ENCODE data around the gene NTNG1.
A peak's percentile ranks its signal among the peaks of the same experiment; 100 is the strongest.

Gene NTNG1

DNA sequence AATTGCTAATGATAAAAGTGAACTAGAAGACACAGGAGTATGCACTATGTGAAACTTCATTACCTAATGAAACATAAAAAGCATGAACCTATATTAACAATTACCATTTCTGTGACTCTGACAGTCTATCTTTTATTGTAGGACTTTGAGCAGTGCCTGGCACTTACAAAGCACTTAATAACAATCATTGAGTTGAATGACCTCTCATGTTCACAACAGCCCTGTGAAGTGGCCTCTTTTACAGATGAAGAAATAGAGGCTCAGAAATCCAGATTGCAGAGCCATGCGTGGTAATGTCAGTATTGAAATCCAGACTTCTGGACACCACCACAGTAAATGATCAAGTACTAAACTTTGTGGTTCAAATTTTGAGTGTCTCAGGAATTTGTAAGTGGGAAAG, 326.4 kb downstream of the NTNG1 start:
- POLR2A ChIA-PET, result no interaction called here
- CTCF ChIA-PET, result interaction anchor here (0.7 kb wide), 1 partner anchor 112 kb away, joined by 3 read pairs; no protein-coding TSS in a partner anchor
- DNase-seq (ENCODE audit: low read depth, low spot score), result no peak
- TF ChIP-seq, protein P1, sequence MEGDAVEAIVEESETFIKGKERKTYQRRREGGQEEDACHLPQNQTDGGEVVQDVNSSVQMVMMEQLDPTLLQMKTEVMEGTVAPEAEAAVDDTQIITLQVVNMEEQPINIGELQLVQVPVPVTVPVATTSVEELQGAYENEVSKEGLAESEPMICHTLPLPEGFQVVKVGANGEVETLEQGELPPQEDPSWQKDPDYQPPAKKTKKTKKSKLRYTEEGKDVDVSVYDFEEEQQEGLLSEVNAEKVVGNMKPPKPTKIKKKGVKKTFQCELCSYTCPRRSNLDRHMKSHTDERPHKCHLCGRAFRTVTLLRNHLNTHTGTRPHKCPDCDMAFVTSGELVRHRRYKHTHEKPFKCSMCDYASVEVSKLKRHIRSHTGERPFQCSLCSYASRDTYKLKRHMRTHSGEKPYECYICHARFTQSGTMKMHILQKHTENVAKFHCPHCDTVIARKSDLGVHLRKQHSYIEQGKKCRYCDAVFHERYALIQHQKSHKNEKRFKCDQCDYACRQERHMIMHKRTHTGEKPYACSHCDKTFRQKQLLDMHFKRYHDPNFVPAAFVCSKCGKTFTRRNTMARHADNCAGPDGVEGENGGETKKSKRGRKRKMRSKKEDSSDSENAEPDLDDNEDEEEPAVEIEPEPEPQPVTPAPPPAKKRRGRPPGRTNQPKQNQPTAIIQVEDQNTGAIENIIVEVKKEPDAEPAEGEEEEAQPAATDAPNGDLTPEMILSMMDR (IDR thresholded peaks at IDR 0.05; ENCODE audit: insufficient read depth, low read length, missing control alignments), result no peak
- no peak overlapping the region for H3K4me3 ChIP-seq (ENCODE audit: low read depth, low read length)

DNA sequence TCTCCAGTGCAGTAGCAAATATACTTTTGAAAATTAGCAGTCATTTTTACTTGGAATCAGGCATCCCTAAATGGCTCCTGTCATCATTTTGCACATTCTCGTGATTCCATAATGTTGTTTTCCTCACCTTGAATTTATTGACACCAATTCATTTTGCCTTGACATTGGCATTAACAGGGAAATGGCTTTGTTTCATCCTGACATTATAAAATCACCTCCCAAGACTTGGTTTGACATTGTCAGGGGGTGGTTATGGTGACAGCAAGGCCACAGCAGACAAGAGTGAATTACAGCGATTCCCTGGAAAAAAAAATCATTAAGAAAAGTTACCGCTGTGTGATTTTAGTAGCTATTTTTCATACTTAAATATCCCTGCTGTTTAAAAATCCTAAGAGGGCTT, 327.0 kb downstream of the NTNG1 start:
- ChIA-PET POLR2A (no interaction called here), CTCF (no interaction called here)

DNA sequence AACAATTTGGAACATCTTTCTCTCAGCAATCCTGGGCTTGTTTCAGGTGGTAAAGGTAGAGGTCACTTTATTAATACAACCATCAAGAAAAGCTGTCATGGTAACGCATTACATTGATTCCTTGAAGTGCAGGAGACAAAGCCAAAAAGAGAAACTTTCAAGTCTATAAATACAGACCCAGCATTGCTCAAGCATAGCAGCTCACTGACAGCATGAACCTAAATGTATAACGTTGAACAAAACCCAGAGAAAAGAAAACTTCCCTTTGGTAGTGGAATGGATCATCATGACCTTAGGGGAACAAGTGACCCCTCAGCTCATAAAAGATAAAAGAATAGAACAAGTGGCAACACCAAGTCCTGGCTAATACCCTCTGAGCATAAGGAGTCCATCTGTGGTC, 332.2 kb downstream of the NTNG1 start:
- CTCF ChIA-PET, result interaction anchor here (1.0 to 2.1 kb wide), 3 partner anchors 56 to 276 kb away, joined by 4 to 8 read pairs (median 5); no protein-coding TSS in a partner anchor
- TF ChIP-seq, protein P1 (IDR thresholded peaks at IDR 0.05; ENCODE audit: insufficient read depth, low read length, missing control alignments), result no peak
- DNase-seq (ENCODE audit: low read depth, low spot score), result no peak
- POLR2A ChIA-PET, result no interaction called here
- no peak overlapping the region for H3K4me3 ChIP-seq (ENCODE audit: low read depth, low read length)

More for the DNA sequence above, 327.0 kb downstream of the NTNG1 start:
- no peak for DNase-seq (ENCODE audit: low read depth, low spot score)
- TF ChIP-seq, protein P1 (IDR thresholded peaks at IDR 0.05; ENCODE audit: insufficient read depth, low read length, missing control alignments), result no peak
- H3K4me3 ChIP-seq (ENCODE audit: low read depth, low read length), result no peak overlapping the region

DNA sequence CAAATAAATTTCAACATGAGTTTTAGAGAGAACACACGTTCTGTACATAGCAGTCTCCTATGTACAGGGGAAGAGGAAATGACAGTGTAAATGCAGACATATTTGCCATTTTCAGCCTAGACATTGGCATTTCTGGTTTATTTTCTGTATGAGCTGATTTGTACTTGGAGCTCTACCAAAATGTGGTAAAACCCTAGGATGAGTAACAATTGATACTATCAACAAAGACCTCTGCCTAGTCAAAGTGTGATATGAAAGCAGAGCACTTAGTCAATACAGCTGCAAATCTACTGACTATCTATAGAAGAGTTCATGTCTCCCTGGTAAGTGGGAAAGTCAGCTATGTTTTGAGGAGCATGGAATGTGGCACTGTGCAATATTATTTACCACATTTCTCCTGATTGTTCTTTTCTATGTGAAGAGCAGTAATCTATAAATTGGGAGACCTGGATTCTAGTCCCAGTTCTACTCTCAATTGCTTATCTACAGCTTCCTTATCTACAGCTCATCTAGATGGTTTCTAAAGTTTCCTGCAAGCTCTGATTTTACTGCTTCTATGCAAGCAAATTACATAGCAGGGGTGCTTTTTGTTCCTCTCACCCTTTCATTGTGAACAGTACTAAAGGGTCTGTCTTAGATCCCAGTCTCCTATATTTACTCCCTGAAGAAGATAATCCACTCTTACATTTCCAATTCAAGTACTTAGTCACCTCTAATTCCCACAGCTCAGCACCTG, 334.2 kb downstream of the NTNG1 start:
- TF ChIP-seq, protein P1 (IDR thresholded peaks at IDR 0.05; ENCODE audit: insufficient read depth, low read length, missing control alignments), result no peak
- ChIA-PET CTCF (interaction anchor here (1.0 to 2.1 kb wide), 2 partner anchors 54 to 198 kb away, joined by 3 to 8 read pairs; no protein-coding TSS in a partner anchor), POLR2A (no interaction called here)
- no peak overlapping the region for H3K4me3 ChIP-seq (ENCODE audit: low read depth, low read length)
- DNase-seq (ENCODE audit: low read depth, low spot score), result peak; percentile 12

DNA sequence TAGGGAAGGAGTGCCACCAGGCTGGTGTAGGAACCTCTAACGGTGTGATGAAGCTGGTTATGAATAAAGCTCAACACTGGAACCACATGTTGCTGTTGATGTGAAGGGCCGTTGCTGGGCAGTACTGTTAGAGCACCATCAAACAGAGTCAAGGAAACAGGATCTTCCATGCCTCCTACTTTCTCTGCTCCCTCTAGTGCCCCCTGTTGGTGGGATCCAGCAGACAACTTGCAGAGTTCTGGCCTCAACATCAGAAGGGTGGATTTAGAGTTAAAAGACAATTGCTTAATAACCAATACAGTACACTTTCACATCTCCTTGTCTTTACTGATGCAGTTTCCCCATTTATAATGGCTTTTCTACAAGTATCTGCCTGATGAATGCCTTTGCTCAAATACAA, 336.4 kb downstream of the NTNG1 start:
- H3K4me3 ChIP-seq (ENCODE audit: low read depth, low read length), result no peak overlapping the region
- no peak for DNase-seq (ENCODE audit: low read depth, low spot score)
- CTCF ChIA-PET, result no interaction called here
- POLR2A ChIA-PET, result no interaction called here
- TF ChIP-seq, protein P1 (IDR thresholded peaks at IDR 0.05; ENCODE audit: insufficient read depth, low read length, missing control alignments), result no peak

DNA sequence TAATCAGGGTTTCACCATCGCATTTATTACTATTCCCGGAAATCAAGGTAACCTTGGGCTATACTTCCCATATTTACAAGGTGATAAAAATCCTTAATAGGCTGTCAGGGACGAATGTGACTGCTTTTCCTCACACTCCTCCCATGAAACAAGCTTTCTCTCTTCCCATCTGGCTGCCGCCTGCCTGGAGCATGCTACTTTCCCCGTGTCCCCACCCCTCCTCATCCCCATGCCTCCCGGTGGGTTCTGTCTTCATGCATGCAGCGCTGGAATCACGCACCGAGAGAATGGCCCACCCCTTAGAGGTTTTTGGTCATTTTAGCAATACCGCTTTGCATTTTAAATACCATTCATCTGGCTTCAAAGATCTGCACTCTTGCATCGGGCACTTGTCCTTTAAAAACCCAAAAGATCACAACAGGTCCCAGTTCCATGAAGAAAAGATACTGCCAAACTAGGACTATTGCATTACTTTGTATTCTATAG, 339.1 kb downstream of the NTNG1 start:
- ChIA-PET CTCF (interaction anchor here (0.6 to 1.4 kb wide), 3 partner anchors 9 to 461 kb away, joined by 3 read pairs; no protein-coding TSS in a partner anchor), POLR2A (no interaction called here)
- H3K4me3 ChIP-seq (ENCODE audit: low read depth, low read length), result no peak overlapping the region
- TF ChIP-seq, protein P1 (IDR thresholded peaks at IDR 0.05; ENCODE audit: insufficient read depth, low read length, missing control alignments), result no peak
- DNase-seq (ENCODE audit: low read depth, low spot score), result no peak

Measured in AG04449 (cell line).